ENCODE results near the gene RHOB.

DNA sequence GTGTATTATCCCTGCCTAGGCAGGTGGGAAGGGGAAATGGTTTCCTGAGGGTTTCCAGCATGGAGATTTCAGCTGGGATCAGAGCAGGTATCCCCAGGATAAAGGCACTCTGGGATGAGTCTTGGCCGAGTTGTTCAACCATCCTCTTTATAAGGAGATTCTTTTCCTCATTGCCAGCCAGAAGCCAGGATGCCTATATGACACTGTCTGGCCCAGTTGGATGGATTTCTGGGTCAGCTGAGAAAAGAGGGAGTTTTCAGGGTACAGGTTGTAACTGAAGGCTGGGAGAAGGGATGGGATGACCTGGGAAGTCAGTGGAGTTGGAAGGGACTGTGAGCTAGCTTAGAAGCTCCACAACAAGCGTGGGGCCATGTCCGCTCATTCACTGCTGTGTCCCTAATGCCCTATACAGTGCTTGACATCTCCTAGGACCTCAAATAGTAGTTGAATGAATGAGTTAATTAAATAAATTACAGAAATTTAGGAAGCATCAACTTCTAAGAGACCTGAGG lies 8.3 kb downstream of the RHOB start:
- TF ChIP-seq, protein P1, sequence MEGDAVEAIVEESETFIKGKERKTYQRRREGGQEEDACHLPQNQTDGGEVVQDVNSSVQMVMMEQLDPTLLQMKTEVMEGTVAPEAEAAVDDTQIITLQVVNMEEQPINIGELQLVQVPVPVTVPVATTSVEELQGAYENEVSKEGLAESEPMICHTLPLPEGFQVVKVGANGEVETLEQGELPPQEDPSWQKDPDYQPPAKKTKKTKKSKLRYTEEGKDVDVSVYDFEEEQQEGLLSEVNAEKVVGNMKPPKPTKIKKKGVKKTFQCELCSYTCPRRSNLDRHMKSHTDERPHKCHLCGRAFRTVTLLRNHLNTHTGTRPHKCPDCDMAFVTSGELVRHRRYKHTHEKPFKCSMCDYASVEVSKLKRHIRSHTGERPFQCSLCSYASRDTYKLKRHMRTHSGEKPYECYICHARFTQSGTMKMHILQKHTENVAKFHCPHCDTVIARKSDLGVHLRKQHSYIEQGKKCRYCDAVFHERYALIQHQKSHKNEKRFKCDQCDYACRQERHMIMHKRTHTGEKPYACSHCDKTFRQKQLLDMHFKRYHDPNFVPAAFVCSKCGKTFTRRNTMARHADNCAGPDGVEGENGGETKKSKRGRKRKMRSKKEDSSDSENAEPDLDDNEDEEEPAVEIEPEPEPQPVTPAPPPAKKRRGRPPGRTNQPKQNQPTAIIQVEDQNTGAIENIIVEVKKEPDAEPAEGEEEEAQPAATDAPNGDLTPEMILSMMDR (IDR thresholded peaks at IDR 0.05; ENCODE audit: low read depth, low read length, poor library complexity, severe bottlenecking) = no peak
- no peak for TF ChIP-seq EZH2phosphoT487 (IDR thresholded peaks at IDR 0.05; ENCODE audit: borderline replicate concordance, low read length)
